HepG2 (cell line): ENCODE results near the gene ZNF764. TPM values are rescaled to one million over a fixed set of nuclear protein-coding genes. Genes with fewer than 3 reads are reported as not detected.

Experiments used
- AKAP8 ChIP-seq: sonication (generic); formaldehyde crosslinking; IDR thresholded peaks from 2 replicates; pipeline ENCODE4 v1.5.1; 2020; ENCODE audit warnings: mild to moderate bottlenecking, missing genetic modification reagents
- DNMT3B ChIP-seq: conservative IDR thresholded peaks from 2 replicates; pipeline ENCODE4 v1.6.1; 2016; ENCODE audit warnings: missing biosample characterization, control low read depth
- GLI4 ChIP-seq: sonication (generic); formaldehyde crosslinking; IDR thresholded peaks from 2 replicates; pipeline ENCODE4 v1.5.1; 2020; ENCODE audit warnings: missing genetic modification reagents, mild to moderate bottlenecking, moderate library complexity, borderline replicate concordance
- IRX3 ChIP-seq: sonication (generic); formaldehyde crosslinking; IDR thresholded peaks from 2 replicates; pipeline ENCODE4 v1.8.1; 2023; ENCODE audit warnings: mild to moderate bottlenecking, low read depth, missing genetic modification reagents, borderline replicate concordance
- KLF15 ChIP-seq: sonication (generic); formaldehyde crosslinking; IDR thresholded peaks from 2 replicates; pipeline ENCODE4 v1.8.1; 2023; ENCODE audit warnings: borderline replicate concordance, mild to moderate bottlenecking, inconsistent platforms, missing genetic modification reagents, mixed read lengths
- MEIS1 ChIP-seq: sonication (generic); formaldehyde crosslinking; IDR thresholded peaks from 2 replicates; pipeline ENCODE4 v1.9.0; 2021; ENCODE audit warnings: mild to moderate bottlenecking, missing genetic modification reagents, moderate library complexity, borderline replicate concordance
- MTA1 ChIP-seq: sonication (generic); formaldehyde crosslinking; IDR thresholded peaks from 2 replicates; pipeline ENCODE4 v1.4.0; 2020; ENCODE audit warnings: missing genetic modification reagents, mild to moderate bottlenecking, borderline replicate concordance
- PHF5A ChIP-seq: IDR thresholded peaks from one replicate; pipeline ENCODE4 v1.6.1; 2018; ENCODE audit warnings: low read depth, missing genetic modification reagents; ENCODE audit not compliant: unreplicated experiment
- TCF7 ChIP-seq: sonication (generic); IDR thresholded peaks from 2 replicates; pipeline ENCODE4 v1.6.1; 2016; ENCODE audit warnings: antibody characterized with exemption, low read depth
- WIZ ChIP-seq: sonication (generic); formaldehyde crosslinking; IDR thresholded peaks from 2 replicates; pipeline ENCODE4 v1.5.1; 2020; ENCODE audit warnings: mild to moderate bottlenecking, missing genetic modification reagents
- ZNF333 ChIP-seq: sonication (generic); formaldehyde crosslinking; IDR thresholded peaks from 2 replicates; pipeline ENCODE4 v1.4.0; 2020; ENCODE audit warnings: mild to moderate bottlenecking, missing genetic modification reagents, borderline replicate concordance
- ZNF510 ChIP-seq: sonication (generic); formaldehyde crosslinking; IDR thresholded peaks from 2 replicates; pipeline ENCODE4 v1.4.0; 2020; ENCODE audit warnings: low read depth, mild to moderate bottlenecking, missing genetic modification reagents
- ZNF549 ChIP-seq: sonication (generic); formaldehyde crosslinking; IDR thresholded peaks from 2 replicates; pipeline ENCODE4 v1.5.0; 2020; ENCODE audit warnings: missing genetic modification reagents
- ZNF567 ChIP-seq: sonication (generic); formaldehyde crosslinking; IDR thresholded peaks from 2 replicates; pipeline ENCODE4 v1.8.1; 2023; ENCODE audit warnings: mild to moderate bottlenecking, missing genetic modification reagents, borderline replicate concordance
- ZNF652 ChIP-seq: IDR thresholded peaks from 2 replicates; pipeline ENCODE4 v1.6.1; 2016; ENCODE audit warnings: low read depth, borderline replicate concordance
- ZNF75D ChIP-seq: sonication (generic); formaldehyde crosslinking; IDR thresholded peaks from 2 replicates; pipeline ENCODE4 v1.8.1; 2023; ENCODE audit warnings: missing genetic modification reagents, mild to moderate bottlenecking, borderline replicate concordance
- ZNF768 ChIP-seq: sonication (generic); formaldehyde crosslinking; IDR thresholded peaks from 2 replicates; pipeline ENCODE4 v1.4.0; 2020; ENCODE audit warnings: missing genetic modification reagents
- ZSCAN20 ChIP-seq: sonication (generic); formaldehyde crosslinking; IDR thresholded peaks from 2 replicates; pipeline ENCODE4 v1.4.0; 2020; ENCODE audit warnings: missing genetic modification reagents, mild to moderate bottlenecking, borderline replicate concordance
- polyA plus RNA-seq, 8 experiments: library from polyadenylated mRNA; depleted of rRNA in 3 of 8; stranded (reverse) in 7 of 8; unstranded in 1 of 8; fragments of >200 nt; fragmentation: Illumina TruSeq in 4 of 8; extraction: Trizol in 4 of 8; gene quantifications; 2 replicates each; pipeline versions ENCODE4 v1.2.1 to v1.2.3, GENCODE V29; 2011 to 2016; ENCODE audit warnings: low read depth in 4 of 8, missing spikeins in 1 of 8, mixed read lengths in 1 of 8; ENCODE audit not compliant: insufficient read depth in 1 of 8
- total RNA-seq, 5 experiments: library from RNA; depleted of rRNA; stranded (reverse); fragments of >200 nt; fragmentation: Illumina TruSeq; extraction: Trizol; gene quantifications; 2 replicates each; pipeline ENCODE4 v1.2.3, GENCODE V29; 2016; ENCODE audit warnings: low read depth in 1 of 5
- TF ChIP-seq, protein P1 (sequence below): sonication (generic); formaldehyde crosslinking; IDR thresholded peaks from 2 replicates; pipeline ENCODE4 v1.4.0; 2020; ENCODE audit warnings: missing genetic modification reagents, mild to moderate bottlenecking, borderline replicate concordance
- TF ChIP-seq, protein P2 (sequence below): sonication (generic); formaldehyde crosslinking; IDR thresholded peaks from 2 replicates; pipeline ENCODE4 v1.4.0; 2020; ENCODE audit warnings: missing genetic modification reagents, low read depth, mild to moderate bottlenecking, borderline replicate concordance
- TF ChIP-seq, protein P3 (sequence below): sonication (generic); formaldehyde crosslinking; IDR thresholded peaks from 2 replicates; pipeline ENCODE4 v1.5.0; 2020; ENCODE audit warnings: mild to moderate bottlenecking, missing genetic modification reagents
- TF ChIP-seq, protein P4 (sequence below): sonication (generic); formaldehyde crosslinking; IDR thresholded peaks from 2 replicates; pipeline ENCODE4 v1.4.0; 2020; ENCODE audit warnings: mild to moderate bottlenecking, missing genetic modification reagents

Gene ZNF764
- total and polyA plus RNA-seq, 2 of the 13 experiments (the other 11 are each of a cell fraction or from before 2014, with no cell fraction given): 4.1 to 9.1 TPM

DNA sequence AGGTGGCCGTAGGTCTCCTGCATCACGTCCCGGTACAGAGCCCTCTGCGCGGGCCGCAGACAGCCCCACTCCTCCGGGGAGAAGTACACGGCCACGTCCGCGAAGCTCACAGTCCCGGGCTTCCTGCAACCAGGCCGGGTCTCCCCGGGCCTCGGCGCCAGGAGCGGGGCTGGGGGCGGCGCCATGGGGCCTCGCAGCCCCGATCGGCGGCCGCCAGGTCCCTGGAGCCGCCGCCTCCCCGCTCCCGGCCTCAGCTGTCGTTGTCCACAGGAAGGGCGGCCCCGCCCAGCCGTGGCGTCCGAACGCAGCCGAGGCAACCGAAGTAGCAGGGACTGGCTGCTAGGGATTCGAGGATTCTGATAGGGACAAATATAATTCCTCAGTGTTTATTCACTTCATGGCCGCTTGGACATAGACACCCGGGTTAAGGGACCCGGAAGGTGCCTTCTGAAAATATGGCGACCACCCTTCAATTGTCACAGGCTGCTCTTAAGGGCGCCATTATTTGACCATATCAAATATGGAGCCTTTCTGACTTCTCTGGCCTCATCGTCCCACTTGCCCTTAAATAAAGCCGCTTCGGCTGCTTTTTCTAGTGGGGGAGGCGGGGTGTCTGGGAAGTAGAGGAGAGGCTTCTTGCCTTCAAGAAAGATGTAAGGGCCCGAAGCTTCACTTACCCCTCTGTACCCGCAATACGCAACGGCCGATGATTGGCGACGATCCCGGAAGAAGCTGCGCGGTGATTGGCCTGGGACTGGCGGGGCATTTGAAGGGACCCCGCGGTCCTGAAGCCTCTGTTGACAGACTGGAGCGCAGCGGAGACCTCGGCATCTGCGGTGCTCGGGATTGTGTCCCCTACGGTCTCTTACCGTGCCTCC is 13.5 kb upstream of the ZNF764 start, which contains the start of gene ZNF688 (continued):
- TF ChIP-seq, protein P1, sequence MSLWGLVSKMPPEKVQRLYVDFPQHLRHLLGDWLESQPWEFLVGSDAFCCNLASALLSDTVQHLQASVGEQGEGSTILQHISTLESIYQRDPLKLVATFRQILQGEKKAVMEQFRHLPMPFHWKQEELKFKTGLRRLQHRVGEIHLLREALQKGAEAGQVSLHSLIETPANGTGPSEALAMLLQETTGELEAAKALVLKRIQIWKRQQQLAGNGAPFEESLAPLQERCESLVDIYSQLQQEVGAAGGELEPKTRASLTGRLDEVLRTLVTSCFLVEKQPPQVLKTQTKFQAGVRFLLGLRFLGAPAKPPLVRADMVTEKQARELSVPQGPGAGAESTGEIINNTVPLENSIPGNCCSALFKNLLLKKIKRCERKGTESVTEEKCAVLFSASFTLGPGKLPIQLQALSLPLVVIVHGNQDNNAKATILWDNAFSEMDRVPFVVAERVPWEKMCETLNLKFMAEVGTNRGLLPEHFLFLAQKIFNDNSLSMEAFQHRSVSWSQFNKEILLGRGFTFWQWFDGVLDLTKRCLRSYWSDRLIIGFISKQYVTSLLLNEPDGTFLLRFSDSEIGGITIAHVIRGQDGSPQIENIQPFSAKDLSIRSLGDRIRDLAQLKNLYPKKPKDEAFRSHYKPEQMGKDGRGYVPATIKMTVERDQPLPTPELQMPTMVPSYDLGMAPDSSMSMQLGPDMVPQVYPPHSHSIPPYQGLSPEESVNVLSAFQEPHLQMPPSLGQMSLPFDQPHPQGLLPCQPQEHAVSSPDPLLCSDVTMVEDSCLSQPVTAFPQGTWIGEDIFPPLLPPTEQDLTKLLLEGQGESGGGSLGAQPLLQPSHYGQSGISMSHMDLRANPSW: no peak
- TF ChIP-seq MEIS1 (CRISPR knock-in tag): peak; percentile 82
- peak; percentile 47; the same call in 1 of the 2 replicates for TF ChIP-seq AKAP8 (CRISPR knock-in tag)
- TF ChIP-seq ZNF549: 0 out of 2 replicates have a peak, but pooled peaks have one; percentile 19
- TF ChIP-seq DNMT3B (CRISPR knock-in tag): peak; percentile 71; the same call in 1 of the 2 replicates
- TF ChIP-seq, protein P2, sequence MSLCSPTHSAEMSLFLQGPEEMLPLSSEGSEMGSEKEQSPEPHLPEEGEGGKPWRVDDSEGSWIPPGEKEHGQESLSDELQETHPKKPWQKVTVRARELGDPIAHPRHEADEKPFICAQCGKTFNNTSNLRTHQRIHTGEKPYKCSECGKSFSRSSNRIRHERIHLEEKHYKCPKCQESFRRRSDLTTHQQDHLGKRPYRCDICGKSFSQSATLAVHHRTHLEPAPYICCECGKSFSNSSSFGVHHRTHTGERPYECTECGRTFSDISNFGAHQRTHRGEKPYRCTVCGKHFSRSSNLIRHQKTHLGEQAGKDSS (CRISPR knock-in tag): peak; percentile 34
- peak; percentile 77; the same call in 1 of the 2 replicates for TF ChIP-seq ZNF510 (CRISPR knock-in tag)
- no peak for TF ChIP-seq TCF7
- no peak for TF ChIP-seq PHF5A (CRISPR knock-in tag)
- no peak for TF ChIP-seq KLF15
- no peak; the same call in 1 of the 2 replicates for TF ChIP-seq ZNF567 (CRISPR knock-in tag)
- no peak for TF ChIP-seq ZNF333 (CRISPR knock-in tag)
- TF ChIP-seq ZNF652 (CRISPR knock-in tag): no peak
- TF ChIP-seq MTA1: peak; percentile 89; the same call in 1 of the 2 replicates
- TF ChIP-seq ZSCAN20: peak; percentile 67
- TF ChIP-seq GLI4: no peak
- TF ChIP-seq IRX3 (CRISPR knock-in tag): peak; percentile 77; the same call in 1 of the 2 replicates
- TF ChIP-seq, protein P3, sequence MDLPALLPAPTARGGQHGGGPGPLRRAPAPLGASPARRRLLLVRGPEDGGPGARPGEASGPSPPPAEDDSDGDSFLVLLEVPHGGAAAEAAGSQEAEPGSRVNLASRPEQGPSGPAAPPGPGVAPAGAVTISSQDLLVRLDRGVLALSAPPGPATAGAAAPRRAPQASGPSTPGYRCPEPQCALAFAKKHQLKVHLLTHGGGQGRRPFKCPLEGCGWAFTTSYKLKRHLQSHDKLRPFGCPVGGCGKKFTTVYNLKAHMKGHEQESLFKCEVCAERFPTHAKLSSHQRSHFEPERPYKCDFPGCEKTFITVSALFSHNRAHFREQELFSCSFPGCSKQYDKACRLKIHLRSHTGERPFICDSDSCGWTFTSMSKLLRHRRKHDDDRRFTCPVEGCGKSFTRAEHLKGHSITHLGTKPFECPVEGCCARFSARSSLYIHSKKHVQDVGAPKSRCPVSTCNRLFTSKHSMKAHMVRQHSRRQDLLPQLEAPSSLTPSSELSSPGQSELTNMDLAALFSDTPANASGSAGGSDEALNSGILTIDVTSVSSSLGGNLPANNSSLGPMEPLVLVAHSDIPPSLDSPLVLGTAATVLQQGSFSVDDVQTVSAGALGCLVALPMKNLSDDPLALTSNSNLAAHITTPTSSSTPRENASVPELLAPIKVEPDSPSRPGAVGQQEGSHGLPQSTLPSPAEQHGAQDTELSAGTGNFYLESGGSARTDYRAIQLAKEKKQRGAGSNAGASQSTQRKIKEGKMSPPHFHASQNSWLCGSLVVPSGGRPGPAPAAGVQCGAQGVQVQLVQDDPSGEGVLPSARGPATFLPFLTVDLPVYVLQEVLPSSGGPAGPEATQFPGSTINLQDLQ (CRISPR knock-in tag): no peak
- TF ChIP-seq ZNF768 (CRISPR knock-in tag): peak; percentile 49; the same call in 1 of the 2 replicates
- no peak for TF ChIP-seq ZNF75D (CRISPR knock-in tag)
- no peak for TF ChIP-seq WIZ
- TF ChIP-seq, protein P4, sequence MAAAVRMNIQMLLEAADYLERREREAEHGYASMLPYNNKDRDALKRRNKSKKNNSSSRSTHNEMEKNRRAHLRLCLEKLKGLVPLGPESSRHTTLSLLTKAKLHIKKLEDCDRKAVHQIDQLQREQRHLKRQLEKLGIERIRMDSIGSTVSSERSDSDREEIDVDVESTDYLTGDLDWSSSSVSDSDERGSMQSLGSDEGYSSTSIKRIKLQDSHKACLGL: peak; percentile 74; the same call in 1 of the 2 replicates
